Fibroblast of the aortic adventitia (primary cell): ENCODE data around the gene SHQ1. TPM values are rescaled to one million over a fixed set of nuclear protein-coding genes. Genes with fewer than 3 reads are reported as not detected.

Source experiments
- DNase-seq: peaks from one replicate; pipeline ENCODE4 v3.0.0-alpha.2; 2010; ENCODE audit warnings: low read depth
- H3K4me3 ChIP-seq: 2 replicates; pipeline ENCODE4 v1.5.1; 2011; ENCODE audit warnings: low read depth, mild to moderate bottlenecking, control low read depth, low read length, moderate library complexity
- CTCF ChIP-seq: IDR thresholded peaks from 2 replicates; pipeline ENCODE4 v1.5.1; 2011; ENCODE audit warnings: mild to moderate bottlenecking, low read length, control low read depth, inconsistent platforms; ENCODE audit not compliant: insufficient read depth
- total RNA-seq: library from RNA; depleted of rRNA; stranded (reverse); fragments of >200 nt; gene quantifications from 2 replicates; pipeline ENCODE4 v1.2.3, GENCODE V29; 2012; ENCODE audit warnings: low replicate concordance

Gene SHQ1
- total RNA-seq, 1 donor, result 21.5 TPM

DNA sequence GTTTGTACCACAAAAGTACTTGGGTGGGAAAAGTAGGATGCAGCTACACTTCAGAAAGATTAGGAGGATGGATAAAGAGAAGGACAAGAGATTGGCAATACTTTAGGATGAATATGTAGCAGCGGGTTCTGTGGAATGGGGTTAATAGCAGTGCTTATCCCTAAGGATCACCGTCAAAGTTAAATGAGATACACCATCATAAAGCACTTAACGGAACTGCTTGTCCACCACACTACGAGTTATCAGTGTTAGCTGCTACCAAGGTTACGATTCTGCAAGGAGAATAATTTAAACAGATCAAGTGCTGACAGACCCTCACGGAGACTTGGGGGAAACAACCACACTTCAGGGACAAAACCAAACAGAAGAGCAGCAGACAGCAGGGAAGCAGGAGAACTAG lies 963 bp downstream of the SHQ1 start:
- DNase-seq, result peak; percentile 11
- peak overlapping the region; percentile 99 for H3K4me3 ChIP-seq
- no peak for TF ChIP-seq CTCF

DNA sequence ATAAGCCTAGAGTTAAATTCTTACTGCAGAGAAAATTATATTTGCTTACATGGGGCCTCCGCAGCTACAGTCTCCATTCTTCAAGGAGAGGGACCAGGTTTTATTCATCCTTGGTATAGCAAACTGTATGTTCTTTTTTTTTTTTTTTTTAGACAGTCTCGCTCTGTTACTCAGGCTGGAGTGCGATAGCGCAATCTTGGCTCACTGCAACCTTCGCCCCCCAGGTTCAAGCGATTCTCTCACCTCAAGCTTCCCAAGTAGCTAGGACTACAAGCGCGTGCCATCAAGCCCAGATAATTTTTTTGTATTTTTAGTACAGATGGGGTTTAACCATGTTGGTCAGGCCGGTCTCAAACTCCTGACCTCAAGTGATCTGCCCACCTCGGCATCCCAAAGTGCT lies 2.1 kb downstream of the SHQ1 start:
- no peak for DNase-seq
- TF ChIP-seq CTCF, result no peak

GRCh38 chr3:72844436-72844993 lies 3.7 kb downstream of the SHQ1 start:
- DNase-seq, result peak; percentile 27
- no peak overlapping the region for H3K4me3 ChIP-seq
- no peak for TF ChIP-seq CTCF

More for the DNA sequence above, 2.1 kb downstream of the SHQ1 start:
- H3K4me3 ChIP-seq, result peak overlapping the region; percentile 22

DNA sequence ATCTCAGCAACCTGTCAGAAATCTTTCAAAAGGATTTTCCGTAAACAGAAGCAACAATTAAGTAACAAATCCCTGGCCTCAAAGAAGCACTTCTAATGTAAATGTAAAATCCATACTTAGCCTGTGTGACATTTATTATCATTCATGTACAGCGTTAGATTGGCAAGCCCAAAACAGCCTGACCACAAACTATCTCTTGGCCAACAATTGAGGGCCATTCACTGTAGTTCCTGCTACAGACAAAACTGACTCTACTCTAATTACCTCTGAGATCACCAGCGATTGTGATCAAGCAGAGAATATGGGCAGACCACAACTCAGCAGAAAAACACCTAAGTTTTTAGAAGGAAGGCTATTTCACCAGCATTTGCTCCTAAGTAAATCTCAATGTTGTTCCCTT lies 9.2 kb downstream of the SHQ1 start:
- DNase-seq, result no peak
- TF ChIP-seq CTCF, result no peak
- H3K4me3 ChIP-seq, result no peak overlapping the region

GRCh38 chr3:72836923-72837322 lies 11.3 kb downstream of the SHQ1 start:
- TF ChIP-seq CTCF, result no peak
- peak; percentile 31 for DNase-seq

GRCh38 chr3:72836416-72836815 lies 11.8 kb downstream of the SHQ1 start:
- TF ChIP-seq CTCF, result no peak
- H3K4me3 ChIP-seq, result no peak overlapping the region
- DNase-seq, result no peak

More at GRCh38 chr3:72836923-72837322, 11.3 kb downstream of the SHQ1 start:
- no peak overlapping the region for H3K4me3 ChIP-seq
